AG04449 (cell line): ENCODE measurements around the gene SYT14.
"Not testable (repeated sequence)": the region's sequence is repeated elsewhere in the genome, so short reads cannot be mapped to it uniquely, and the experiment has no call there.

Experiments
- CTCF ChIA-PET: fragments of 350-600 bp; formaldehyde crosslinking; extraction: SDS; loops from one replicate; lab custom pipeline; 2021; ENCODE audit warnings: antibody characterized with exemption; lab: Yijun Ruan, JAX
- POLR2A ChIA-PET: fragments of 400-600, 350-600 bp; formaldehyde crosslinking; extraction: SDS; loops from one replicate; lab custom pipeline; 2020; ENCODE audit warnings: antibody characterized with exemption, inconsistent platforms; lab: Yijun Ruan, JAX
- DNase-seq: peaks from one replicate; pipeline ENCODE4 v3.0.0-alpha.2; 2010; ENCODE audit warnings: low read depth, low spot score
- H3K4me3 ChIP-seq: 2 replicates; pipeline ENCODE4 v1.5.1; 2011; ENCODE audit warnings: low read depth, mild to moderate bottlenecking, control low read depth, low read length
- TF ChIP-seq, protein P1 (sequence below): IDR thresholded peaks from one replicate; pipeline ENCODE4 v1.5.1; 2011; ENCODE audit warnings: mild to moderate bottlenecking, moderate library complexity, low read length, control low read depth, inconsistent platforms; ENCODE audit not compliant: insufficient read depth; ENCODE audit errors: missing control alignments

Gene SYT14

DNA sequence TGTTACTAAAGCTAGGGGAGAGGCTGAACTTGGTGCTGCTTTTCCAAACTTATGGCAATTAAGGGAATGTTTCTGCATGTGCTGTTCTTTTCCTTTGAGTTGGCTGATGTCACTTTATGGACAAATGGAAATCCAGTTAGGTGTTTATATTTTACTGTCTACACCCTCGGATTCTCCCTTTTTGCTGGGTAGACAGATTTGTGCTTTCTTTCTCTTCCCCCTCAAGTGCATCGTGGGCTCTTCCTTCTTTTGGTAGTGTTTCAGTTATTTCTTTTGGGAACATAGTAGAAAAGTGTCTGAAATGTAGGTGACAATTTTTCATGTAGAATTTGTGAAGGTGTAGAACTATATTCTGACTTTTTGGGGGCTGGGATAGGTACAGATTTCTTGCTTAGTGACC is 22.9 kb downstream of the SYT14 start:
- no peak overlapping the region for H3K4me3 ChIP-seq
- no peak for DNase-seq
- TF ChIP-seq, protein P1, sequence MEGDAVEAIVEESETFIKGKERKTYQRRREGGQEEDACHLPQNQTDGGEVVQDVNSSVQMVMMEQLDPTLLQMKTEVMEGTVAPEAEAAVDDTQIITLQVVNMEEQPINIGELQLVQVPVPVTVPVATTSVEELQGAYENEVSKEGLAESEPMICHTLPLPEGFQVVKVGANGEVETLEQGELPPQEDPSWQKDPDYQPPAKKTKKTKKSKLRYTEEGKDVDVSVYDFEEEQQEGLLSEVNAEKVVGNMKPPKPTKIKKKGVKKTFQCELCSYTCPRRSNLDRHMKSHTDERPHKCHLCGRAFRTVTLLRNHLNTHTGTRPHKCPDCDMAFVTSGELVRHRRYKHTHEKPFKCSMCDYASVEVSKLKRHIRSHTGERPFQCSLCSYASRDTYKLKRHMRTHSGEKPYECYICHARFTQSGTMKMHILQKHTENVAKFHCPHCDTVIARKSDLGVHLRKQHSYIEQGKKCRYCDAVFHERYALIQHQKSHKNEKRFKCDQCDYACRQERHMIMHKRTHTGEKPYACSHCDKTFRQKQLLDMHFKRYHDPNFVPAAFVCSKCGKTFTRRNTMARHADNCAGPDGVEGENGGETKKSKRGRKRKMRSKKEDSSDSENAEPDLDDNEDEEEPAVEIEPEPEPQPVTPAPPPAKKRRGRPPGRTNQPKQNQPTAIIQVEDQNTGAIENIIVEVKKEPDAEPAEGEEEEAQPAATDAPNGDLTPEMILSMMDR = no peak
- ChIA-PET CTCF (no interaction called here), POLR2A (no interaction called here)

DNA sequence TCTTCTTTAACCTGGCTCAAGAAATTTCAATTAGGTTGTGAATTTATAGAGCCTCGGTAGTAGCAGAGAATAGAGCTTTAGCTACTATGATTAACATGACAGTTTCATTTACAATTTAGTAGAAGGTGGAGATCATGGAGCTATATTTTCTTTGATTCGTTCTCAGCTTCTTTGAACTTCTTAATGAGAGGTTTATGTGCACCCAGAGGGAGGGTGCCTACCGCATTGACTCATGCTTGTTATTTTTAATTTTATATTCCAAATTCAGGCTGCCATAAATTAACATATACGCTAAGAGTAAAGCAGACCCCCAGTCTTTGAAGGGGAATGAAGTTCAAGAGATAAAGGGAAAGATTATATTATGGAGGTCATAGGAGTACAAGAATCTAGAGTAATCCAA is 24.4 kb downstream of the SYT14 start:
- DNase-seq = no peak
- TF ChIP-seq, protein P1 = no peak
- POLR2A ChIA-PET = no interaction called here
- no peak overlapping the region for H3K4me3 ChIP-seq
- CTCF ChIA-PET = no interaction called here

DNA sequence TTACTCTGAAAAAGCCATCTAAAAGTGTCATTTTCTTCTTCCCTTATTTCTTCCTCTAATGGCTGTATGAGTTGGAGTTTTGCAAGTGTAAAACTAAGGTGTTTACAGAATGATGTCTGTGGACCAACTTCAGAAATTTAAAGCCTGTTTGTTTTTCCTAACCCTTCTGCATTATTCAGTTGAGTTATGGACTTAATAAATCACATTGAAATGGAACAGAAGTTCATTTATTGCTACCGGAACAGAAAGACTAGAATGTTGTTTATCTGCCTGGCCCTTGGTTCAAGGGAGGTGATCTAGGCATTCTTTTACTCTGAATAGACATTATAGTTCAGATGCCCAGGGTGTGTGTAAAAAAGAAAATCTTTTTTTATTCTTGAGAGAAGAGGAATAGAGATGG is 24.8 kb downstream of the SYT14 start:
- POLR2A ChIA-PET = no interaction called here
- TF ChIP-seq, protein P1 = no peak
- no peak overlapping the region for H3K4me3 ChIP-seq
- CTCF ChIA-PET = no interaction called here
- DNase-seq = no peak

DNA sequence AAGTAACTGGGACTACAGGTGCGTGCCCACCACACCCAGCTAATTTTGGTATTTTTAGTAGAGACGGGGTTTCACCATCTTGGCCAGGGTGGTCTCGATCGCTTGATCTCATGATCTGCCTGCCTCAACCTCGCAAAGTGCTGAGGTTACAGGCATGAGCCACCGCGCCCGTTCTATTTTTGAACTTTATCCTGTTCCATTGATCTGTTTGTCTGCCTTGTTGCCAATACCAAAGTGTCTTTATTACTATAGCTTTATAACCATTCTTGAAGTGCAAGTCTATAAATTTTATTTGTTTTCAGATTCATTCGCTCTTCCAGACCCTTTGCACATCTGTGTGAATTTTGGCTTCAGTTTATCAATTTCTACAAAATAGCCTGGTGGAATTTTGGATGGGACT is 28.0 kb downstream of the SYT14 start:
- POLR2A ChIA-PET = no interaction called here
- TF ChIP-seq, protein P1 = no peak
- DNase-seq = no peak
- no peak overlapping the region for H3K4me3 ChIP-seq
- CTCF ChIA-PET = interaction anchor here (0.7 kb wide), 1 partner anchor 16 kb away, joined by 3 read pairs; no protein-coding TSS in a partner anchor

DNA sequence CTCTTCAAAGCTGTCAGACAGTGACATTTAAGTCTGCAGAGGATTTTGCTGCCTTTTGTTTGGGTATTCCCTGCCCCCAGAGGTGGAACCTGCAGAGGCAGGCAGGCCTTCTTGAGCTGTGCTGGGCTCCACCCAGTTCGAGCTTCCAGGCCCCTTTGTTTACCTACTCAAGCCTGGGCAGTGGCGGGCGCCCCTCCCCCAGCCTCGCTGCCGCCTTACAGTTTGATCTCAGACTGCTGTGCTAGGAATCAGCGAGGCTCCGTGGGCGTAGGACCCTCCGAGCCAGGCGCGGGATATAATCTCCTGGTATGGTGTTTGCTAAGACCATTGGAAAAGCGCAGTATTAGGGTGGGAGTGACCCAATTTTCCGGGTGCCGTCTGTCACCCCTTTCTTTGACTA is 40.7 kb downstream of the SYT14 start:
- CTCF ChIA-PET = interaction anchor here (1.3 to 19.4 kb wide), 3 partner anchors 11 to 120 kb away, joined by 3 to 522 read pairs (median 25); no protein-coding TSS in a partner anchor
- POLR2A ChIA-PET, H3K4me3 ChIP-seq, DNase-seq: not testable (repeated sequence)

DNA sequence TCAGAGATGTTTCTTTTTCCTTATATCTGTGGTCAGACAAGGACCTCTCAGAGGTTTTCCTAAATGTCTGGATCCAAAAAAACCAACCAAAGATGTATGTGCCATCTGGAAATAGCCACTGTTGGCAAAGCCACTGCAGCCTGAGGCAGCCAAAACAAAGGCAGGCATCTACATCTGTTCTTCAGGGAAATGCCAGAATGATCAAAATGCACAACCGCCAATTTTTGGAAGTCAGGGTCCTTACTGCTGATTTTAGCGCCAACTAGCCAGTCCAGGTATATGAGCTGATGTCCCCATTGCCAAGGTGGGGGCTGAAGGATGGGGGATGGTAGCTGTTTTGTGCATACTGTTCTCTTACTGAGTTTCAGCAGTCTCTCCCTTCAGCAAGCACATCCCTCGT is 45.9 kb downstream of the SYT14 start:
- DNase-seq = no peak
- ChIA-PET CTCF (interaction anchor here (1.1 to 19.4 kb wide), 5 partner anchors 109 to 163 kb away, joined by 3 to 522 read pairs (median 4); no protein-coding TSS in a partner anchor), POLR2A (no interaction called here)
- H3K4me3 ChIP-seq = no peak overlapping the region
- TF ChIP-seq, protein P1 = no peak

DNA sequence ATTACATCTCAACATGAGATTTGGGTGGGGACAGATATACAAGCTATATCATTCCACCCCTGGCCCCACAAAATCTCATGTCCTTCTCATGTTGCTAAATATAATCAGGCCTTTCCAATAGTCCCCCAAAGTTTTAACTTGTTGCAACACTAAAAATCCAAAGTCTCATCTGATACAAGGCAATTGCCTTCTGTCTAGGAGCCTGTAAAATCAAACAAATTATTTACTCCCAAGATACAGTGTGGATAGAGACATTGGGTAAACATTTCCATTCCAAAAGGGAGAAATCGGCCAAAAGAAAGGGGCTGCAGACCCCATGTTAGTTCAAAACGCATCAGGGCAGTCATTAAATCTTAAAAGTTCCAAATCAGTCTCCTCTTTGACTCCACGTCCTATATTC is 47.0 kb downstream of the SYT14 start:
- CTCF ChIA-PET = interaction anchor here (0.9 to 19.4 kb wide), 4 partner anchors 9 to 126 kb away, joined by 3 to 522 read pairs (median 4); no protein-coding TSS in a partner anchor
- POLR2A ChIA-PET = no interaction called here
- TF ChIP-seq, protein P1 = no peak
- DNase-seq = no peak
- H3K4me3 ChIP-seq = no peak overlapping the region
